PFSK-1 (cell line): ENCODE measurements around the gene RGS17.

Source experiments
- FOXP2 ChIP-seq: optimal IDR thresholded peaks from 2 replicates; pipeline ENCODE3; 2011; ENCODE audit warnings: borderline replicate concordance, control low read depth, inconsistent platforms; ENCODE audit not compliant: insufficient read depth; ENCODE audit errors: extremely low read length, extremely low read depth
- POLR2AphosphoS5 ChIP-seq: IDR thresholded peaks from 2 replicates; pipeline ENCODE4 v1.6.1; 2012; ENCODE audit warnings: low read depth, mild to moderate bottlenecking, control low read depth, low read length, moderate library complexity
- REST ChIP-seq, 2 experiments: IDR thresholded peaks; 2 replicates each; pipeline versions ENCODE4 v1.6.1 to v1.8.0; 2011 to 2012; ENCODE audit warnings: low read depth in 2 of 2, low read length in 2 of 2, control low read depth in 1 of 2, inconsistent platforms in 1 of 2, mild to moderate bottlenecking in 1 of 2, moderate library complexity in 1 of 2; ENCODE audit not compliant: insufficient read depth in 1 of 2
- SIN3A ChIP-seq: IDR thresholded peaks from 2 replicates; pipeline ENCODE4 v1.6.1; 2012; ENCODE audit warnings: mild to moderate bottlenecking, low read length, moderate library complexity, borderline replicate concordance; ENCODE audit not compliant: insufficient read depth
- TAF1 ChIP-seq: IDR thresholded peaks from 2 replicates; pipeline ENCODE4 v1.6.1; 2012; ENCODE audit warnings: low read length, control low read depth, borderline replicate concordance; ENCODE audit not compliant: insufficient read depth

RGS17 gene

GRCh38 chr6:153001767-153002612 is 129.1 kb downstream of the RGS17 start:
- no peak for TF ChIP-seq REST (IDR thresholded peaks at IDR 0.05; ENCODE audit: insufficient read depth in 1 of 2, low read depth in 2 of 2, low read length in 2 of 2)
- TF ChIP-seq TAF1, result 0 out of 2 replicates have a peak, but pooled peaks have one; percentile 2

- TF ChIP-seq REST (IDR thresholded peaks at IDR 0.05; ENCODE audit: insufficient read depth in 1 of 2, low read depth in 2 of 2, low read length in 2 of 2) (no peak), POLR2AphosphoS5 (no peak)
These were observed 130.8 kb downstream of the RGS17 start for GRCh38 chr6:153000243-153000642.

GRCh38 chr6:152993847-152994246 is 137.2 kb downstream of the RGS17 start:
- no peak for TF ChIP-seq TAF1
- no peak for TF ChIP-seq FOXP2
- TF ChIP-seq REST (IDR thresholded peaks at IDR 0.05; ENCODE audit: insufficient read depth in 1 of 2, low read depth in 2 of 2, low read length in 2 of 2), result no peak
- TF ChIP-seq SIN3A, result no peak
- no peak for TF ChIP-seq POLR2AphosphoS5

- no peak for TF ChIP-seq SIN3A
- no peak for TF ChIP-seq FOXP2
- TF ChIP-seq TAF1, result no peak
- TF ChIP-seq POLR2AphosphoS5, result no peak
- TF ChIP-seq REST (IDR thresholded peaks at IDR 0.05; ENCODE audit: insufficient read depth in 1 of 2, low read depth in 2 of 2, low read length in 2 of 2), result no peak
These were observed 137.7 kb downstream of the RGS17 start for GRCh38 chr6:152993431-152993830.

GRCh38 chr6:152986978-152987377 is 144.1 kb downstream of the RGS17 start:
- TF ChIP-seq SIN3A (no peak), TAF1 (no peak), REST (IDR thresholded peaks at IDR 0.05; ENCODE audit: insufficient read depth in 1 of 2, low read depth in 2 of 2, low read length in 2 of 2) (no peak), FOXP2 (no peak), POLR2AphosphoS5 (no peak)
